ENCODE data around the gene TNFSF18.
A peak's percentile ranks its signal among the peaks of the same experiment; 100 is the strongest.

The TNFSF18 gene

GRCh38 chr1:173038875-173039554, 11.7 kb downstream of the TNFSF18 start:
- no peak for DNase-seq (ENCODE audit: low spot score)

GRCh38 chr1:173024543-173024942, 26.2 kb downstream of the TNFSF18 start:
- DNase-seq (ENCODE audit: low spot score): no peak

- no peak for DNase-seq (ENCODE audit: low spot score)
Measured at GRCh38 chr1:173023343-173023742, 27.4 kb downstream of the TNFSF18 start.

- no peak for DNase-seq (ENCODE audit: low spot score)
Measured at GRCh38 chr1:173020138-173020750, 30.5 kb downstream of the TNFSF18 start.

GRCh38 chr1:173017792-173018191, 32.9 kb downstream of the TNFSF18 start:
- DNase-seq (ENCODE audit: low spot score): no peak

GRCh38 chr1:173016419-173016818, 34.3 kb downstream of the TNFSF18 start:
- peak; percentile 32 for DNase-seq (ENCODE audit: low spot score)

GRCh38 chr1:173015629-173016028, 35.1 kb downstream of the TNFSF18 start:
- no peak for DNase-seq (ENCODE audit: low spot score)

GRCh38 chr1:173014160-173014559, 36.6 kb downstream of the TNFSF18 start:
- no peak for DNase-seq (ENCODE audit: low spot score)

GRCh38 chr1:173012126-173012525, 38.6 kb downstream of the TNFSF18 start:
- DNase-seq (ENCODE audit: low spot score): no peak

GRCh38 chr1:173009597-173009996, 41.1 kb downstream of the TNFSF18 start:
- no peak for DNase-seq (ENCODE audit: low spot score)

- DNase-seq (ENCODE audit: low spot score): peak; percentile 55
Measured at GRCh38 chr1:173005196-173005864, 45.4 kb downstream of the TNFSF18 start.

- DNase-seq (ENCODE audit: low spot score): no peak
Measured at GRCh38 chr1:173002891-173003838, 47.6 kb downstream of the TNFSF18 start.

- DNase-seq (ENCODE audit: low spot score): peak; percentile 93
Measured at GRCh38 chr1:172999349-172999748, 51.4 kb downstream of the TNFSF18 start.

GRCh38 chr1:172997941-172998361, 52.8 kb downstream of the TNFSF18 start:
- DNase-seq (ENCODE audit: low spot score): no peak

GRCh38 chr1:172993640-172994039, 57.1 kb downstream of the TNFSF18 start:
- DNase-seq (ENCODE audit: low spot score): no peak

GRCh38 chr1:172991674-172992400, 58.9 kb downstream of the TNFSF18 start:
- no peak for DNase-seq (ENCODE audit: low spot score)

GRCh38 chr1:172990598-172991215, 60.0 kb downstream of the TNFSF18 start:
- no peak for DNase-seq (ENCODE audit: low spot score)

Measured in COLO829 (cell line).